K562 (cell line): ENCODE data around the gene MTA1. TPM values are rescaled to one million over a fixed set of nuclear protein-coding genes. Genes with fewer than 3 reads are reported as not detected.

ENCODE experiments used
- CHAMP1 ChIP-seq: fragments of 450-650 bp; IDR thresholded peaks from 2 replicates; pipeline ENCODE4 v1.6.1; 2016; ENCODE audit warnings: mild to moderate bottlenecking
- FOXM1 ChIP-seq, 2 experiments: fragments of 450-650 bp in 1 of 2; sonication (generic) in 1 of 2; formaldehyde crosslinking in 1 of 2; IDR thresholded peaks; 2 replicates each; pipeline versions ENCODE4 v1.6.1 to v1.9.0; 2017 to 2022; ENCODE audit warnings: low read depth in 2 of 2, mild to moderate bottlenecking in 2 of 2, missing genetic modification reagents in 1 of 2, moderate library complexity in 1 of 2
- HDAC1 ChIP-seq, 2 experiments: fragments of 450-650 bp; IDR thresholded peaks; 2 replicates each; pipeline ENCODE4 v1.6.1; 2016 to 2017; ENCODE audit warnings: inconsistent platforms in 1 of 2, mild to moderate bottlenecking in 1 of 2, moderate library complexity in 1 of 2
- HDGF ChIP-seq: fragments of 450-650 bp; IDR thresholded peaks from 2 replicates; pipeline ENCODE4 v1.6.1; 2016
- HIVEP1 ChIP-seq: fragments of 250-450 bp; sonication (Bioruptor Pico); IDR thresholded peaks from 2 replicates; pipeline ENCODE4 v1.4.0; 2020; ENCODE audit warnings: mild to moderate bottlenecking
- JUN ChIP-seq, 2 experiments: sonication (generic) in 1 of 2; formaldehyde crosslinking in 1 of 2; IDR thresholded peaks; 2 replicates each; pipeline versions ENCODE4 v1.6.1 to v1.8.0; 2012 to 2022; ENCODE audit warnings: borderline replicate concordance in 2 of 2, mild to moderate bottlenecking in 2 of 2, improper control_type of control experiment in 1 of 2, low read depth in 1 of 2, low read length in 1 of 2, missing genetic modification reagents in 1 of 2
- PHB ChIP-seq: fragments of 250-450 bp; sonication (Bioruptor Pico); IDR thresholded peaks from 2 replicates; pipeline ENCODE4 v1.5.0; 2021
- STAT5B ChIP-seq: fragments of 250-450 bp; sonication (Bioruptor Pico); IDR thresholded peaks from 2 replicates; pipeline ENCODE4 v1.8.0; 2021; ENCODE audit warnings: mild to moderate bottlenecking, inconsistent platforms
- STAT6 ChIP-seq: sonication (generic); formaldehyde crosslinking; IDR thresholded peaks from 2 replicates; pipeline ENCODE4 v1.8.1; 2023; ENCODE audit warnings: mild to moderate bottlenecking, missing genetic modification reagents
- TAF9B ChIP-seq: fragments of 450-650 bp; IDR thresholded peaks from 2 replicates; pipeline ENCODE4 v1.6.1; 2018; ENCODE audit warnings: mild to moderate bottlenecking; ENCODE audit not compliant: partially characterized antibody
- THAP7 ChIP-seq: fragments of 250-450 bp; sonication (Bioruptor Pico); IDR thresholded peaks from 2 replicates; pipeline ENCODE4 v1.5.0; 2021
- THRB ChIP-seq: fragments of 450-650 bp; formaldehyde crosslinking; conservative IDR thresholded peaks from 2 replicates; pipeline ENCODE4 v1.4.0; 2022; ENCODE audit warnings: mild to moderate bottlenecking, missing genetic modification characterization
- ZBTB43 ChIP-seq: sonication (generic); formaldehyde crosslinking; IDR thresholded peaks from 2 replicates; pipeline ENCODE4 v1.8.0; 2023; ENCODE audit warnings: mild to moderate bottlenecking, missing genetic modification reagents
- ZNF518B ChIP-seq: fragments of 250-450 bp; sonication (Bioruptor Pico); IDR thresholded peaks from 2 replicates; pipeline ENCODE4 v1.5.0; 2021; ENCODE audit warnings: mild to moderate bottlenecking, moderate library complexity
- polyA plus RNA-seq, 8 experiments: library from polyadenylated mRNA; depleted of rRNA in 4 of 8; stranded (reverse) in 5 of 8; unstranded in 3 of 8; fragments of >200 nt; fragmentation: Nextera tagmentation in 2 of 8; fragmentation: Illumina TruSeq in 1 of 8; extraction: Ambion mirVana in 2 of 8; extraction: Trizol in 1 of 8; gene quantifications; 2 replicates each; pipeline versions ENCODE4 v1.2.1 to v1.2.3, GENCODE V29; 2011 to 2014; ENCODE audit warnings: inconsistent platforms in 1 of 8, missing spikeins in 1 of 8
- total RNA-seq, 7 experiments: library from RNA; depleted of rRNA in 6 of 7; stranded (reverse); fragments of >200 nt in 6 of 7; fragmentation: Illumina TruSeq in 2 of 7; extraction: Trizol in 2 of 7; gene quantifications; 2 replicates each; pipeline versions ENCODE4 v1.2.1 to v1.2.3, GENCODE V29; 2011 to 2021; ENCODE audit warnings: low replicate concordance in 1 of 7

The MTA1 gene
- total and polyA plus RNA-seq, 9 of the 15 experiments (the other 6 are each of a cell fraction or from before 2014, with no cell fraction given): 0.13 to 118 (median 32.3) TPM

- TF ChIP-seq CHAMP1 (no peak), HDGF (no peak), ZNF518B (no peak), HIVEP1 (CRISPR knock-in tag) (no peak), TAF9B (no peak), ZBTB43 (CRISPR knock-in tag) (no peak), HDAC1 (IDR thresholded peaks at IDR 0.05) (no peak), PHB (CRISPR knock-in tag) (no peak), STAT6 (CRISPR knock-in tag) (no peak), STAT5B (CRISPR knock-in tag) (no peak), JUN (IDR thresholded peaks at IDR 0.05; ENCODE audit: borderline replicate concordance, low read depth, low read length) (no peak), JUN (CRISPR knock-in tag; IDR thresholded peaks at IDR 0.05; ENCODE audit: borderline replicate concordance) (no peak), THRB (CRISPR knock-in tag) (no peak), FOXM1 (IDR thresholded peaks at IDR 0.05; ENCODE audit: low read depth) (no peak), FOXM1 (CRISPR knock-in tag; IDR thresholded peaks at IDR 0.05; ENCODE audit: low read depth) (no peak), THAP7 (CRISPR knock-in tag) (no peak)
Measured at GRCh38 chr14:105398044-105398725, 21.4 kb upstream of the MTA1 start, which contains the start of gene TEX22 (continued).
